ENCODE measurements around the gene GRID1.

The GRID1 gene

GRCh38 chr10:85978566-85979358, 387.8 kb downstream of the GRID1 start:
- H3K9me3 ChIP-seq = no peaks in the 10 kb centered on the region
- peaks cover 9% of the 10 kb centered on the region; the same call in 1 of the 2 replicates for H3K4me1 ChIP-seq
- no peak overlapping the region for H3K27ac ChIP-seq
- H3K4me3 ChIP-seq = no peak overlapping the region
- no peak for TF ChIP-seq Cebpa-rat (IDR thresholded peaks at IDR 0.05)
- no peak overlapping the region for H3K9ac ChIP-seq
- no peak overlapping the region for H3K4me2 ChIP-seq
- H3K27me3 ChIP-seq = no peaks in the 10 kb centered on the region
- H4K20me1 ChIP-seq = no peaks in the 10 kb centered on the region
- no peaks in the 10 kb centered on the region for H3K36me3 ChIP-seq

GRCh38 chr10:85977642-85978041, 389.0 kb downstream of the GRID1 start:
- H3K27ac ChIP-seq = no peak overlapping the region
- H3K27me3 ChIP-seq = no peaks in the 10 kb centered on the region
- no peak overlapping the region for H3K4me2 ChIP-seq
- H4K20me1 ChIP-seq = no peaks in the 10 kb centered on the region
- H3K4me3 ChIP-seq = no peak overlapping the region
- TF ChIP-seq Cebpa-rat (IDR thresholded peaks at IDR 0.05) = no peak
- H3K36me3 ChIP-seq = no peaks in the 10 kb centered on the region
- no peak overlapping the region for H3K9ac ChIP-seq
- no peaks in the 10 kb centered on the region for H3K4me1 ChIP-seq
- H3K9me3 ChIP-seq = no peaks in the 10 kb centered on the region

GRCh38 chr10:85976267-85976793, 390.3 kb downstream of the GRID1 start:
- H3K9ac ChIP-seq = no peak overlapping the region

GRCh38 chr10:85971494-85971893, 395.1 kb downstream of the GRID1 start:
- Histone ChIP-seq H3K27me3 (no peaks in the 10 kb centered on the region), H4K20me1 (no peaks in the 10 kb centered on the region), H3K9ac (no peak overlapping the region), H3K4me1 (no peaks in the 10 kb centered on the region), H3K4me3 (no peak overlapping the region), H3K4me2 (no peak overlapping the region), H3K36me3 (no peaks in the 10 kb centered on the region), H3K27ac (no peak overlapping the region), H3K9me3 (peaks cover 19% of the 10 kb centered on the region)
- TF ChIP-seq Cebpa-rat (IDR thresholded peaks at IDR 0.05) = no peak

More at GRCh38 chr10:85976267-85976793, 390.3 kb downstream of the GRID1 start:
- Histone ChIP-seq H3K4me1 (no peaks in the 10 kb centered on the region), H4K20me1 (no peaks in the 10 kb centered on the region), H3K36me3 (no peaks in the 10 kb centered on the region), H3K9me3 (peaks cover 8% of the 10 kb centered on the region; the same call in 1 of the 2 replicates), H3K4me3 (no peak overlapping the region), H3K27me3 (no peaks in the 10 kb centered on the region), H3K27ac (no peak overlapping the region), H3K4me2 (no peak overlapping the region)
- no peak for TF ChIP-seq Cebpa-rat (IDR thresholded peaks at IDR 0.05)

- no peak overlapping the region for H3K4me3 ChIP-seq
- no peak overlapping the region for H3K27ac ChIP-seq
- no peaks in the 10 kb centered on the region for H4K20me1 ChIP-seq
Observed at GRCh38 chr10:85967594-85967993, 399.0 kb downstream of the GRID1 start.

GRCh38 chr10:85961479-85962067, 405.0 kb downstream of the GRID1 start:
- Histone ChIP-seq H3K4me2 (no peak overlapping the region), H4K20me1 (no peaks in the 10 kb centered on the region), H3K9me3 (peaks cover 25% of the 10 kb centered on the region), H3K4me3 (no peak overlapping the region), H3K9ac (no peak overlapping the region), H3K4me1 (no peaks in the 10 kb centered on the region), H3K27ac (no peak overlapping the region), H3K27me3 (no peaks in the 10 kb centered on the region), H3K36me3 (no peaks in the 10 kb centered on the region)
- TF ChIP-seq Cebpa-rat (IDR thresholded peaks at IDR 0.05) = no peak

More at GRCh38 chr10:85967594-85967993, 399.0 kb downstream of the GRID1 start:
- no peak for TF ChIP-seq Cebpa-rat (IDR thresholded peaks at IDR 0.05)
- H3K27me3 ChIP-seq = no peaks in the 10 kb centered on the region
- H3K36me3 ChIP-seq = no peaks in the 10 kb centered on the region
- H3K9me3 ChIP-seq = peaks cover 33% of the 10 kb centered on the region
- H3K9ac ChIP-seq = no peak overlapping the region
- no peak overlapping the region for H3K4me2 ChIP-seq
- H3K4me1 ChIP-seq = no peaks in the 10 kb centered on the region

- Histone ChIP-seq H3K27ac (no peak overlapping the region), H3K4me3 (no peak overlapping the region), H3K4me1 (no peaks in the 10 kb centered on the region), H3K9me3 (peaks cover 28% of the 10 kb centered on the region), H3K9ac (no peak overlapping the region), H3K4me2 (no peak overlapping the region), H4K20me1 (no peaks in the 10 kb centered on the region), H3K27me3 (no peaks in the 10 kb centered on the region), H3K36me3 (no peaks in the 10 kb centered on the region)
- no peak for TF ChIP-seq Cebpa-rat (IDR thresholded peaks at IDR 0.05)
Observed at GRCh38 chr10:85961073-85961472, 405.5 kb downstream of the GRID1 start.

- H3K4me1 ChIP-seq = no peaks in the 10 kb centered on the region
- no peak overlapping the region for H3K27ac ChIP-seq
- TF ChIP-seq Cebpa-rat (IDR thresholded peaks at IDR 0.05) = no peak
- H3K36me3 ChIP-seq = no peaks in the 10 kb centered on the region
- H4K20me1 ChIP-seq = no peaks in the 10 kb centered on the region
- no peak overlapping the region for H3K4me3 ChIP-seq
- no peak overlapping the region for H3K9ac ChIP-seq
- no peak overlapping the region for H3K4me2 ChIP-seq
- no peaks in the 10 kb centered on the region for H3K27me3 ChIP-seq
- peaks cover 20% of the 10 kb centered on the region for H3K9me3 ChIP-seq
Observed at GRCh38 chr10:85959239-85959638, 407.4 kb downstream of the GRID1 start.

GRCh38 chr10:85950921-85951320, 415.7 kb downstream of the GRID1 start:
- Histone ChIP-seq H3K4me2 (no peak overlapping the region), H3K4me1 (peaks cover 19% of the 10 kb centered on the region), H3K36me3 (no peaks in the 10 kb centered on the region), H3K27me3 (no peaks in the 10 kb centered on the region), H3K9me3 (no peaks in the 10 kb centered on the region), H3K27ac (no peak overlapping the region), H3K4me3 (no peak overlapping the region), H4K20me1 (no peaks in the 10 kb centered on the region), H3K9ac (no peak overlapping the region)
- no peak for TF ChIP-seq Cebpa-rat (IDR thresholded peaks at IDR 0.05)

GRCh38 chr10:85946713-85947326, 419.8 kb downstream of the GRID1 start:
- H3K9me3 ChIP-seq = no peaks in the 10 kb centered on the region
- no peaks in the 10 kb centered on the region for H4K20me1 ChIP-seq
- no peak overlapping the region for H3K4me3 ChIP-seq
- H3K27me3 ChIP-seq = no peaks in the 10 kb centered on the region
- no peak for TF ChIP-seq Cebpa-rat (IDR thresholded peaks at IDR 0.05)
- H3K9ac ChIP-seq = no peak overlapping the region
- 0 out of 2 replicates have a peak overlapping the region, but pooled peaks have one; percentile 12 for H3K27ac ChIP-seq
- peaks cover 19% of the 10 kb centered on the region for H3K4me1 ChIP-seq
- H3K4me2 ChIP-seq = peak overlapping the region; percentile 75
- H3K36me3 ChIP-seq = no peaks in the 10 kb centered on the region

Data from BLaER1 (cell line).